ENCODE results near the gene CNBP. TPM values are rescaled to one million over a fixed set of nuclear protein-coding genes. Genes with fewer than 3 reads are reported as not detected.

CNBP gene
- total and polyA plus RNA-seq, 2 donors (not counting 1 experiment from before 2014, with no cell fraction given) = 317 to 369 TPM

GRCh38 chr3:129120254-129121004, 63.3 kb downstream of the CNBP start:
- TF ChIP-seq EZH2 (IDR thresholded peaks at IDR 0.05; ENCODE audit: low read length, missing control alignments) (no peak), CTCF (conservative IDR thresholded peaks at IDR 0.05 in 1 of 2, IDR thresholded peaks at IDR 0.05 in 1 of 2; ENCODE audit: low read depth in 1 of 2, low read length in 2 of 2) (peak; percentile 21 to 32)
- Histone ChIP-seq H3K27me3 (ENCODE audit: control insufficient read depth, insufficient read depth, low read length) (no peaks in the 10 kb centered on the region), H4K20me1 (ENCODE audit: control insufficient read depth, extremely low read depth, insufficient read depth, low read length) (peaks cover 1% of the 10 kb centered on the region), H2AFZ (ENCODE audit: low read length) (peak overlapping the region; percentile 61), H3K4me1 (ENCODE audit: control insufficient read depth, extremely low read depth, insufficient read depth, low read length) (peaks cover 17% of the 10 kb centered on the region), H3K27ac (ENCODE audit: insufficient read depth, low read length) (peak overlapping the region; percentile 81), H3K4me3 (replicated peaks in 1 of 4; ENCODE audit: control extremely low read depth in 1 of 4, insufficient read depth in 1 of 4, low read depth in 3 of 4, low read length in 4 of 4) (peak overlapping the region; percentile 83 to 88 (median 87)), H3K36me3 (ENCODE audit: control insufficient read depth, insufficient read depth, low read length) (no peaks in the 10 kb centered on the region), H3K9ac (ENCODE audit: insufficient read depth, low read length) (peak overlapping the region; percentile 78), H3K9me3 (ENCODE audit: control insufficient read depth, insufficient read depth, low read depth, low read length) (no peaks in the 10 kb centered on the region), H3K79me2 (ENCODE audit: control insufficient read depth, insufficient read depth, low read length) (peaks cover 31% of the 10 kb centered on the region), H3K4me2 (ENCODE audit: extremely low read depth, insufficient read depth, low read length) (peak overlapping the region; percentile 100)
- DNase-seq (ENCODE audit: low read depth in 2 of 2) = peak; percentile 81 to 87

DNA sequence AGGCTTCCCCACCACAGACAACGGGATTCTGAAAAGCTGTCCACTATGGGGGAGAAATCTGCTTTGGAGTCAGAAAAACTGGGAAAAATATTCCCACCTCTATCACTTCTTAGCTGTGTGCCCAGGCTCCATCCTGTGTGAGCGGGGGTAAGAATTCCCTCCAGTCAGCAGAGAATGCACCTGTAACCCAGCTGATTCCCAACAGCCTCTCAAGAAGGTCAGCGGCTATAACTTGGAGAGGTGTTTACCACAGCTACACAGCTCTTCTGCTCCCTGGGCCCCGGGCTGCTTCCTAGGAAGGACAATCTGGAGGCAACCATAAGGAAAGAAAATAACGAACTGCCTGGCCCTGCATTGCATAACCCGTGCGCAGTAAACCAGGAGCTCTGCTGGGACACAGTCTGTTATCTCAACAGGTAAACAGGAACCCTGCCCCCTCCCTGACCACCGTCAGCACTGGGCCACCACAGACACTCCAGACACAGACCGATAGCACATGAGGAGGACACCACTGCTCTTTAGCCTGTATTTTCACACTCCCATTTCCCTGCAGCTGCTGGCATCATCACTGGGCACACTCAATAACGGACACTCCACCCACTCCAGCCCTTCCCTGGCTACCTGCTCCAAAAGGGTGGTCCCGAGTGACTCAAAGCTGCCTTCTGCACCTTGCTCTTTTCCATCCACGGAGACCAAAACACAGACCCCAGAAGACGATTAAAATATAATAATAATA, 64.2 kb downstream of the CNBP start:
- H2AFZ ChIP-seq (ENCODE audit: low read length) = no peak overlapping the region
- peak overlapping the region; percentile 81 for H3K27ac ChIP-seq (ENCODE audit: insufficient read depth, low read length)
- no peak for DNase-seq (ENCODE audit: low read depth in 2 of 2)
- H3K27me3 ChIP-seq (ENCODE audit: control insufficient read depth, insufficient read depth, low read length) = no peaks in the 10 kb centered on the region
- no peaks in the 10 kb centered on the region for H3K9me3 ChIP-seq (ENCODE audit: control insufficient read depth, insufficient read depth, low read depth, low read length)
- peak overlapping the region; percentile 83 to 88 (median 87) for H3K4me3 ChIP-seq (replicated peaks in 1 of 4; ENCODE audit: control extremely low read depth in 1 of 4, insufficient read depth in 1 of 4, low read depth in 3 of 4, low read length in 4 of 4)
- peak overlapping the region; percentile 100 for H3K4me2 ChIP-seq (ENCODE audit: extremely low read depth, insufficient read depth, low read length)
- H4K20me1 ChIP-seq (ENCODE audit: control insufficient read depth, extremely low read depth, insufficient read depth, low read length) = peaks cover 1% of the 10 kb centered on the region
- H3K79me2 ChIP-seq (ENCODE audit: control insufficient read depth, insufficient read depth, low read length) = peaks cover 31% of the 10 kb centered on the region
- peaks cover 17% of the 10 kb centered on the region for H3K4me1 ChIP-seq (ENCODE audit: control insufficient read depth, extremely low read depth, insufficient read depth, low read length)
- TF ChIP-seq CTCF (conservative IDR thresholded peaks at IDR 0.05 in 1 of 2, IDR thresholded peaks at IDR 0.05 in 1 of 2; ENCODE audit: low read depth in 1 of 2, low read length in 2 of 2) = no peak
- TF ChIP-seq EZH2 (IDR thresholded peaks at IDR 0.05; ENCODE audit: low read length, missing control alignments) = no peak
- H3K36me3 ChIP-seq (ENCODE audit: control insufficient read depth, insufficient read depth, low read length) = no peaks in the 10 kb centered on the region
- H3K9ac ChIP-seq (ENCODE audit: insufficient read depth, low read length) = peak overlapping the region; percentile 13

DNA sequence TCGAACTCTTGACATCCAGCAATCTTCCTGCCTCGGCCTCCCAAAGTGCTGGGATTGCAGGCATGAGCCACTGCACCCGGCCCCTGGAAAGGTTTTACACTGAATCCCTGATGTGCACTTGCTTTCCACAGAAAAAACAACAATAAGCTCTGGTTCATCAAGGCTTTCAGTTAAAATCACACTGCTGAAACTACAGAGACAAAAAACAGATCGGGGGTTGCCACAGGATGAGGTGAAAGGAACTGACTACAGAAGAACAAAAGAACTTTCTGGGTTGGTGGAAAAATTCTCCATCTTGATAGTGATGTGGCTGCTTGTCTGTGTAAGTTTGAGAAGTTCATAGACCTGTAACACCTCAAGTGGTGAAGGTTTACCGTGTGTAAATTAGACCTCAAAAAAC, 65.0 kb downstream of the CNBP start:
- peak overlapping the region; percentile 83 to 88 (median 87) for H3K4me3 ChIP-seq (replicated peaks in 1 of 4; ENCODE audit: control extremely low read depth in 1 of 4, insufficient read depth in 1 of 4, low read depth in 3 of 4, low read length in 4 of 4)
- H3K79me2 ChIP-seq (ENCODE audit: control insufficient read depth, insufficient read depth, low read length) = peaks cover 31% of the 10 kb centered on the region
- peaks cover 1% of the 10 kb centered on the region for H4K20me1 ChIP-seq (ENCODE audit: control insufficient read depth, extremely low read depth, insufficient read depth, low read length)

More for the DNA sequence above, 65.0 kb downstream of the CNBP start:
- Histone ChIP-seq H3K36me3 (ENCODE audit: control insufficient read depth, insufficient read depth, low read length) (no peaks in the 10 kb centered on the region), H3K9ac (ENCODE audit: insufficient read depth, low read length) (no peak overlapping the region), H2AFZ (ENCODE audit: low read length) (no peak overlapping the region), H3K27ac (ENCODE audit: insufficient read depth, low read length) (no peak overlapping the region), H3K4me2 (ENCODE audit: extremely low read depth, insufficient read depth, low read length) (peak overlapping the region; percentile 100), H3K9me3 (ENCODE audit: control insufficient read depth, insufficient read depth, low read depth, low read length) (no peaks in the 10 kb centered on the region), H3K4me1 (ENCODE audit: control insufficient read depth, extremely low read depth, insufficient read depth, low read length) (peaks cover 17% of the 10 kb centered on the region), H3K27me3 (ENCODE audit: control insufficient read depth, insufficient read depth, low read length) (no peaks in the 10 kb centered on the region)
- DNase-seq (ENCODE audit: low read depth in 2 of 2) = no peak
- TF ChIP-seq CTCF (conservative IDR thresholded peaks at IDR 0.05 in 1 of 2, IDR thresholded peaks at IDR 0.05 in 1 of 2; ENCODE audit: low read depth in 1 of 2, low read length in 2 of 2) (no peak), EZH2 (IDR thresholded peaks at IDR 0.05; ENCODE audit: low read length, missing control alignments) (no peak)

Measured in fibroblast of lung (primary cell).